ENCODE results near the gene ROS1. TPM values are rescaled to one million over a fixed set of nuclear protein-coding genes. Genes with fewer than 3 reads are reported as not detected.
A peak's percentile ranks its signal among the peaks of the same experiment; 100 is the strongest.

ROS1 gene
- total and polyA plus RNA-seq, 11 donors = 0.01 to 0.07 (median 0.05) TPM; not detected in 7

DNA sequence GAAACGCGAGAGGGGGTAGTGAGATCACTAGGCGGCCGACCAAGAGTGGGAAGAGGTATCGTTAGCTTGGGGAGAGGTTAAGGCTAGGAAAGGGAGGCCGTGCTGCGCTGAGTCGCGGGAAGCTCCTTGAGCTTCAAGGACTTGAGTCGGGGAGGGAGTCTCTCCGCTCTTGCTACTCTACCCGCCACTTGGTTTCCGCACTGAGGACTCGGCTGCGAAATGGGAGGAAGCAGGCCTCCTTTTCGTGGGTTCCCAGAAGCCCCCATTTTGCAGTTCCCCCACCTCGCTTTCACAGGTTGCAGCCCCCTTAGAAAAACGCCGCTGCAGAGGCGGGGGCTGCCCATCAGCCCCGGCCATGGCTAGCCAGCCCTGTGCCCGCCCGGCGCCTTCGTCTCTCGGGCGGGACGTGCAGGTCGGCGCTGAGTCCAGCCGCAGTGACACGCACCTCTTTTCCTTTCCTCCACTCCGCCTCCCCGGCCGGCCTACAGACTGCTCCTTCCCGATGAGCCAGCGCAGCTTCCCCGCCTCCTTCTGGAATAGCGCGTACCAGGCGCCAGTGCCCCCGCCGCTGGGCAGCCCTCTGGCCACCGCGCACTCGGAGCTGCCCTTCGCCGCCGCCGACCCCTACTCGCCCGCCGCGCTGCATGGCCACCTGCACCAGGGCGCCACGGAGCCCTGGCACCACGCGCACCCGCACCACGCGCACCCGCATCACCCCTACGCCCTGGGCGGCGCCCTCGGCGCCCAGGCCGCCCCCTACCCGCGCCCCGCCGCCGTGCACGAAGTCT lies 155.5 kb downstream of the ROS1 start:
- H3K4me1 ChIP-seq = peaks cover 0 to 27% (median 11%) of the 10 kb centered on the region in 12 donors

DNA sequence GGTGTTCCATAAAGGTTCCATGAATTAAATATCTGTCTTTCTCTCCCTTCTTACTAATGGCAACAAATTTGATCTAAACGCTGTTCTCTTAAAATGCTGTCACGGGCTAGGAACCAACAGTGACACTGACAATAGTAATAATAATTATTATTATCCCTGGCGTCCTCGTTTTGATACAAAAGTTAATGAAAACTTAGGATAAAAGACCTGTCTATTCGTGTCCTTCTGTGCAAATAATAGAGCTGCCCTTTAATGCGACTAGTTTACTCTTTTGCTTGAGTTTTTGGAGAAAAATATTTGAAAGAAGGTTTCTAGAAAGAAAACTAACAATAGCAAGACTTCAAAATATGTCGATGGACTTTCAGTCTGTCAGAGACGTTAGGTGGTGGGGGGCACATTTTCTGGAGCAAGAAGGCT lies 156.1 kb downstream of the ROS1 start:
- WGBS, 4 donors = 4 to 10% (median 7%) methylated on average over 8 of the region's 8 CpGs
- Histone ChIP-seq H3K4me1 (peaks cover 0 to 33% (median 17%) of the 10 kb centered on the region in 12 donors), H3K36me3 (no peaks in the 10 kb centered on the region), H3K27me3 (peaks cover 47 to 100% (median 89%) of the 10 kb centered on the region in 9 donors), H3K9me3 (no peaks in the 10 kb centered on the region), H3K27ac (no peak overlapping the region), H3K4me3 (peak overlapping the region in 1 of 12 donors; percentile 30)
- ATAC-seq = no peak
- DNase-seq = no peak
- intact Hi-C loops (cut with DNase I) = no loop called here
- TF ChIP-seq, protein P1, sequence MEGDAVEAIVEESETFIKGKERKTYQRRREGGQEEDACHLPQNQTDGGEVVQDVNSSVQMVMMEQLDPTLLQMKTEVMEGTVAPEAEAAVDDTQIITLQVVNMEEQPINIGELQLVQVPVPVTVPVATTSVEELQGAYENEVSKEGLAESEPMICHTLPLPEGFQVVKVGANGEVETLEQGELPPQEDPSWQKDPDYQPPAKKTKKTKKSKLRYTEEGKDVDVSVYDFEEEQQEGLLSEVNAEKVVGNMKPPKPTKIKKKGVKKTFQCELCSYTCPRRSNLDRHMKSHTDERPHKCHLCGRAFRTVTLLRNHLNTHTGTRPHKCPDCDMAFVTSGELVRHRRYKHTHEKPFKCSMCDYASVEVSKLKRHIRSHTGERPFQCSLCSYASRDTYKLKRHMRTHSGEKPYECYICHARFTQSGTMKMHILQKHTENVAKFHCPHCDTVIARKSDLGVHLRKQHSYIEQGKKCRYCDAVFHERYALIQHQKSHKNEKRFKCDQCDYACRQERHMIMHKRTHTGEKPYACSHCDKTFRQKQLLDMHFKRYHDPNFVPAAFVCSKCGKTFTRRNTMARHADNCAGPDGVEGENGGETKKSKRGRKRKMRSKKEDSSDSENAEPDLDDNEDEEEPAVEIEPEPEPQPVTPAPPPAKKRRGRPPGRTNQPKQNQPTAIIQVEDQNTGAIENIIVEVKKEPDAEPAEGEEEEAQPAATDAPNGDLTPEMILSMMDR (IDR thresholded peaks at IDR 0.05) = no peak

More for the DNA sequence above, 155.5 kb downstream of the ROS1 start:
- Histone ChIP-seq H3K27me3 (peaks cover 42 to 100% (median 89%) of the 10 kb centered on the region in 9 donors), H3K4me3 (peak overlapping the region; percentile 6 to 45 (median 28)), H3K36me3 (no peaks in the 10 kb centered on the region), H3K27ac (no peak overlapping the region), H3K9me3 (no peaks in the 10 kb centered on the region)
- TF ChIP-seq POLR2A (IDR thresholded peaks at IDR 0.05) = no peak
- TF ChIP-seq, protein P1 (IDR thresholded peaks at IDR 0.05) = no peak
- intact Hi-C loops (cut with DNase I) = no loop called here
- WGBS, 4 donors = 1 to 5% (median 2%) methylated on average over 16 to 74 of the region's 74 CpGs
- DNase-seq = no peak
- ATAC-seq = peak in 2 of 4 donors; percentile 38 to 47

DNA sequence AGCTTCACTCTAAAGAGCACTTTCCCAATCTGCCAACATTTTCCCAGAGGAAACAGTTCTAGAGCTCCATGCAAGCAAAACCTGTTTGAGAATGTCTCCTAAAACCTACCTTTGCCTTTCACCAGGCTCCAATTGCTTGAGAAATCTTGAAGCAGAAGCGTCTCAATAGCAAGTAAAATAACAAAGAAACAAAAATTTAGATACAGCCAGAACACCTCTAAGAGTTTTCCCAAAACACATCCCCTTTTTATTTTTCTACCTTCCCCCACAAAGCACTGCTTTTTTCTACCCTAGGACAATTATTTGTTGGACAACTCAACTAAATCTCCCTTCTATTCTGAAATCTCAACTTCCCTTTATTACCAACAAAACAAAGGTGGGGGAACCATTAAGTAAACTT lies 156.8 kb downstream of the ROS1 start:
- Histone ChIP-seq H3K36me3 (no peaks in the 10 kb centered on the region), H3K27me3 (peaks cover 52 to 100% (median 93%) of the 10 kb centered on the region in 9 donors), H3K4me1 (peaks cover 0 to 36% (median 18%) of the 10 kb centered on the region in 12 donors), H3K9me3 (no peaks in the 10 kb centered on the region), H3K4me3 (no peak overlapping the region), H3K27ac (no peak overlapping the region)
- intact Hi-C loops (cut with DNase I) = no loop called here
- ATAC-seq (no peak), DNase-seq (no peak)
- WGBS, 4 donors = 8 to 23% (median 13%) methylated on average over 1 of the region's 1 CpG
- no peak for TF ChIP-seq POLR2A (IDR thresholded peaks at IDR 0.05)
- TF ChIP-seq, protein P1 (IDR thresholded peaks at IDR 0.05) = no peak

DNA sequence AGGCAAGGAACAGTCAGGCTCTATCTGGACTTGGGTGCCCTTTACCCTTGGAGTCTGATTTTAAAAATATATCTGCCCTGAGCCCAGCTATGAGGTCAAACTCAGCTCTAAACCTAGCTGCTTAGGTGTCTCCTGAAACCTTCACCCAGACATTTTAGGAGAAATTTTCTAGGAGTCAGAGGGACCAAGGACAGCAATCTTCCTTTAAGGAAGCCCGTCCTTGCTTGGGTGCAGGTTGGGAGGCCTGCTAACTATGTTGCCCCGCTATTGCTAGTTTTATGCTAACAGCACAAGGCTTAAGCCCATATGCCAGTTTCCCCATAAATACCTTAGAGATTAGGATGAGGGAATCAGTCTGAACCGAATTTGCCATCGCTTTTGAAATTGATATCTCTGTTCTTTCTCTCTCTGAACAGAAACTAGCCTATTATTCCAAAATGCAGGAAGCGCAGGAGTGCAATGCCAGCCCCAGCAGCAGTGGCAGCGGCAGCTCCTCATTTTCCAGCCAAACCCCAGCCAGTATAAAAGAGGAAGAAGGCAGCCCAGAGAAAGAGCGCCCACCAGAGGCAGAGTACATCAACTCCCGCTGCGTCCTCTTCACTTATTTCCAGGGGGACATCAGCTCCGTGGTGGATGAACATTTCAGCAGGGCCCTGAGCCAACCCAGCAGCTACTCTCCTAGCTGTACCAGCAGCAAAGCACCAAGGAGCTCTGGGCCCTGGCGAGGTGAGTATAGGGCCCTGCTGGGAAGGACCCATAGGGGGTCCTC lies 157.8 kb downstream of the ROS1 start:
- H3K9me3 ChIP-seq = no peaks in the 10 kb centered on the region
- H3K27ac ChIP-seq = no peak overlapping the region
- peaks cover 0 to 36% (median 18%) of the 10 kb centered on the region in 12 donors for H3K4me1 ChIP-seq
- peak overlapping the region in 1 of 12 donors; percentile 3 for H3K4me3 ChIP-seq
- intact Hi-C loops (cut with DNase I) = no loop called here
- no peak for ATAC-seq
- 5 to 16% (median 6%) methylated on average over 11 of the region's 11 CpGs for WGBS, 4 donors
- H3K27me3 ChIP-seq = peaks cover 62 to 100% (median 98%) of the 10 kb centered on the region in 9 donors
- DNase-seq = no peak
- H3K36me3 ChIP-seq = no peaks in the 10 kb centered on the region
- TF ChIP-seq, protein P1 (IDR thresholded peaks at IDR 0.05) = peak in 1 of 12 donors; percentile 6
- no peak for TF ChIP-seq POLR2A (IDR thresholded peaks at IDR 0.05)
